HCT116 (cell line): ENCODE measurements around the gene HOXC11. TPM values are rescaled to one million over a fixed set of nuclear protein-coding genes. Genes with fewer than 3 reads are reported as not detected.

Experiments used
- ATAC-seq: fragments of 200-7000 bp; cut with Tn5 transposase; 2 replicates; pipeline ENCODE4 v1.9.1; 2020; ENCODE audit warnings: mild to moderate bottlenecking, moderate library complexity
- BruUV-seq: library from RNA; stranded (reverse); fragments of 400-500 nt; replicated peaks from 2 replicates; lab custom pipeline; 2021; lab: Mats Ljungman, UMichigan
- CTCF ChIA-PET: fragments of 300-600 bp; sonication (Branson Sonifier 250); formaldehyde crosslinking; loops from one replicate; lab custom pipeline; 2021; ENCODE audit warnings: antibody characterized with exemption; lab: Charles Lee
- POLR2A ChIA-PET: fragments of 300-600, 350-600 bp; sonication (Branson Sonifier 250); formaldehyde crosslinking; loops from one replicate; lab custom pipeline; 2021; ENCODE audit warnings: antibody characterized with exemption; lab: Charles Lee
- RAD21 ChIA-PET, 2 experiments: fragments of 300-600 bp; sonication (Branson Sonifier 250); formaldehyde crosslinking; loops; one replicate each; lab custom pipeline; 2023; ENCODE audit warnings: low total read pairs in 2 of 2; ENCODE audit not compliant: uncharacterized antibody in 2 of 2, unreplicated experiment in 2 of 2, low non-redundant PET in 1 of 2; lab: Charles Lee
- DNase-seq: peaks from one replicate; pipeline ENCODE4 v3.0.0-alpha.2; 2010; ENCODE audit warnings: low read depth, low spot score
- H2AFZ ChIP-seq: fragments of 200-600 bp; shearing (Covaris generic), sonication (generic); 2 replicates; pipeline ENCODE4 v1.6.1; 2017; ENCODE audit warnings: low read depth, mixed run types, mixed read lengths, antibody characterized with exemption, low read length; ENCODE audit not compliant: poor library complexity, severe bottlenecking
- H3K27ac ChIP-seq: 2 replicates; pipeline ENCODE4 v1.5.1; 2012; ENCODE audit warnings: low read depth, low read length
- H3K27me3 ChIP-seq: fragments of 200-600 bp; sonication (generic); 2 replicates; pipeline ENCODE4 v1.6.1; 2016; ENCODE audit warnings: mixed run types, low read length, mixed read lengths; ENCODE audit not compliant: insufficient read depth
- H3K36me3 ChIP-seq, 2 experiments: fragments of 200-500 bp in 1 of 2; fragments of 200-600 bp in 1 of 2; sonication (Bioruptor generic) in 1 of 2; sonication (generic) in 1 of 2; 2 replicates each; pipeline versions ENCODE4 v1.5.1 to v1.6.1; 2014 to 2016; ENCODE audit warnings: low read length in 2 of 2, inconsistent platforms in 1 of 2, mixed read lengths in 1 of 2, mixed run types in 1 of 2; ENCODE audit not compliant: insufficient read depth in 2 of 2, control insufficient read depth in 1 of 2
- H3K4me1 ChIP-seq, 2 experiments: fragments of 200-600 bp in 1 of 2; sonication (generic) in 1 of 2; 2 replicates each; pipeline versions ENCODE4 v1.5.1 to v1.6.1; 2012 to 2017; ENCODE audit warnings: low read length in 2 of 2, inconsistent platforms in 1 of 2, mild to moderate bottlenecking in 1 of 2, mixed read lengths in 1 of 2, mixed run types in 1 of 2, moderate library complexity in 1 of 2; ENCODE audit not compliant: insufficient read depth in 2 of 2, control insufficient read depth in 1 of 2
- H3K4me2 ChIP-seq: fragments of 200-600 bp; sonication (generic); 2 replicates; pipeline ENCODE4 v1.6.1; 2017; ENCODE audit warnings: mixed run types, low read length, mixed read lengths
- H3K4me3 ChIP-seq, 2 experiments: fragments of 200-600 bp in 1 of 2; sonication (generic) in 1 of 2; replicated peaks in 1 of 2; 2 replicates each; pipeline ENCODE4 v1.5.1; 2011 to 2016; ENCODE audit warnings: low read length in 2 of 2, control low read depth in 1 of 2, low read depth in 1 of 2, mild to moderate bottlenecking in 1 of 2, mixed read lengths in 1 of 2, mixed run types in 1 of 2
- H3K79me2 ChIP-seq: fragments of 200-600 bp; sonication (generic); 2 replicates; pipeline ENCODE4 v1.6.1; 2017; ENCODE audit warnings: mild to moderate bottlenecking, mixed run types, low read length, moderate library complexity, mixed read lengths; ENCODE audit not compliant: insufficient read depth
- H3K9ac ChIP-seq: fragments of 200-600 bp; sonication (generic); 2 replicates; pipeline ENCODE4 v1.6.1; 2016; ENCODE audit warnings: low read length, mixed read lengths
- H3K9me2 ChIP-seq: fragments of 200-600 bp; sonication (generic), shearing (Covaris generic); 2 replicates; pipeline ENCODE4 v1.6.1; 2017; ENCODE audit warnings: mixed run types, mild to moderate bottlenecking, moderate library complexity; ENCODE audit not compliant: insufficient read depth
- H3K9me3 ChIP-seq, 2 experiments: fragments of 200-500 bp in 1 of 2; fragments of 200-600 bp in 1 of 2; sonication (Bioruptor generic) in 1 of 2; sonication (generic) in 1 of 2; 2 replicates each; pipeline ENCODE4 v1.6.1; 2014 to 2017; ENCODE audit warnings: low read length in 2 of 2, mixed read lengths in 2 of 2, inconsistent platforms in 1 of 2, low read depth in 1 of 2, mild to moderate bottlenecking in 1 of 2, mixed run types in 1 of 2, moderate library complexity in 1 of 2; ENCODE audit not compliant: control insufficient read depth in 1 of 2, insufficient read depth in 1 of 2
- H4K20me1 ChIP-seq: fragments of 200-600 bp; sonication (generic), shearing (Covaris generic); 2 replicates; pipeline ENCODE4 v1.6.1; 2017; ENCODE audit warnings: mixed run types, mild to moderate bottlenecking, moderate library complexity; ENCODE audit not compliant: insufficient read depth
- CEBPB ChIP-seq: IDR thresholded peaks from 2 replicates; pipeline ENCODE4 v1.6.1; 2012; ENCODE audit warnings: low read depth
- ELF1 ChIP-seq: IDR thresholded peaks from 2 replicates; pipeline ENCODE4 v1.6.1; 2012; ENCODE audit warnings: low read depth, borderline replicate concordance
- EZH2 ChIP-seq: fragments of 200-600 bp; sonication (generic); IDR thresholded peaks from 2 replicates; pipeline ENCODE4 v1.6.1; 2017; ENCODE audit warnings: antibody characterized with exemption, mixed run types
- FOSL1 ChIP-seq: IDR thresholded peaks from 2 replicates; pipeline ENCODE4 v1.6.1; 2012; ENCODE audit warnings: low read depth
- POLR2AphosphoS5 ChIP-seq: IDR thresholded peaks from 2 replicates; pipeline ENCODE4 v1.6.1; 2011; ENCODE audit warnings: mild to moderate bottlenecking, low read depth, low read length, moderate library complexity
- RAD21 ChIP-seq: IDR thresholded peaks from 2 replicates; pipeline ENCODE4 v1.6.1; 2012; ENCODE audit warnings: low read depth, mild to moderate bottlenecking
- SIN3A ChIP-seq: IDR thresholded peaks from 2 replicates; pipeline ENCODE4 v1.6.1; 2012; ENCODE audit warnings: low read depth
- SRF ChIP-seq: IDR thresholded peaks from 2 replicates; pipeline ENCODE4 v1.6.1; 2012; ENCODE audit warnings: low read depth
- TCF7L2 ChIP-seq: IDR thresholded peaks from 2 replicates; pipeline ENCODE4 v1.7.0; 2011; ENCODE audit warnings: borderline replicate concordance, inconsistent platforms; ENCODE audit not compliant: insufficient read depth, insufficient read length; ENCODE audit errors: extremely low read depth
- YY1 ChIP-seq: IDR thresholded peaks from 2 replicates; pipeline ENCODE4 v1.6.1; 2011; ENCODE audit warnings: low read length, low read depth, moderate library complexity, mild to moderate bottlenecking; ENCODE audit not compliant: insufficient replicate concordance; ENCODE audit errors: extremely low read depth
- ZFX ChIP-seq: fragments of 450-650 bp; IDR thresholded peaks from 2 replicates; pipeline ENCODE4 v1.6.1; 2017
- ZNF274 ChIP-seq: fragments of 200-500 bp; sonication (Bioruptor generic); IDR thresholded peaks from 2 replicates; pipeline ENCODE4 v1.6.1; 2014; ENCODE audit warnings: mild to moderate bottlenecking, low read depth, low read length, inconsistent platforms
- intact Hi-C: fragments of 100-400 bp; cut with micrococcal nuclease; formaldehyde crosslinking; loops from 2 replicates; pipeline ENCODE4 v1.10.0; 2022
- total RNA-seq: library from RNA; stranded (reverse); gene quantifications from one replicate; pipeline ENCODE4 v1.2.1, GENCODE V29; 2021; ENCODE audit not compliant: unreplicated experiment
- TF ChIP-seq, protein P1 (sequence below): IDR thresholded peaks from 2 replicates; pipeline ENCODE4 v1.6.1; 2012; ENCODE audit warnings: low read depth
- TF ChIP-seq, protein P2 (sequence below): IDR thresholded peaks from 2 replicates; pipeline ENCODE4 v1.6.1; 2012
- TF ChIP-seq, protein P3 (sequence below): IDR thresholded peaks from 2 replicates; pipeline ENCODE4 v1.6.1; 2012

HOXC11 gene
- total RNA-seq, 1 experiment from 2014 or later = 0.22 TPM

DNA sequence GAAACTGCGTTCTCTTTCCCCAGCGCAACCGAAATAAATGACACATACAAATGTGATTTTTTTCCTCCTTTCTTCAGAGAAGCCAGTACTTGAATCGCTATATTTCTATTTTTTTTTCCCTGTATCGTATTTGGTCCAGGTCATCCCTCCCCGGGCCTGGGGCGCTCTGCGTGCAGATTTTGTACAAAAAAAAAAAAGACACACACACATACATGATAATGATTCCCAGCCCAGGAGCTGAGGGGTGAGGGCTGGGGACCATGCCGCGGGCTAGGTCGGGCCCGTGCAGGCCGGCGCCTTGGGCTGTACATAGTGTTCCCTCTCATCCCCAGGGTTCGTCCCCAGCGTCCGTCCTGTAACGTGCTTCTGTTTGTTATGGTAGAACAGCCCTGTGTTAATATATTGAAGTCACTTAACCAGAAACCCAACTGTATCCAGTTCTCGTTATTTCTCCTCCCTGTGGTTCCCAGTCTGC is 30.0 kb downstream of the HOXC11 start:
- H3K79me2 ChIP-seq = peaks cover 28% of the 10 kb centered on the region
- RAD21 ChIA-PET = interaction anchor here in 1 of 2 experiments (0.6 kb wide), 1 partner anchor 8 kb away, joined by 3 read pairs; no protein-coding TSS in a partner anchor

DNA sequence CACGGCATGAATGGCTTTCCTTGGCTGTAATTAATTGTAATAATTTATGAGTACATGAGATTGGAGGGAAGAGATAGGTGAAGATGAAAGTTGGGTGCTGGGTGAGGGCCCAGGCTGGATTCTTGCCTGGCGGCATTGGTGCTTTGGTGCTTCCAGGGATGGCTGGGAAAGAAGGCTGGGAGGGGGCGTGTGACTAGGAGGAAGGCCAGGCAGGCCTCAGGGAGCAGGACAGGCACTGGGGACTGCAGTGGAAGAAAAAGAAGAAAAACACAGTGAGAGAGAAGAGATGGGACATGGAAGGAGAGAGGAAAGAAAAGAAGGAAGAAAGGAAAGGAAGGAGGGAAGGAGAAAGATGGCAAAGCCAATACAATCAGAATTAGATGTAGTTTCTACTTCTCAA is 30.7 kb downstream of the HOXC11 start:
- peaks cover 21% of the 10 kb centered on the region for H3K79me2 ChIP-seq
- no peak overlapping the region for H3K4me2 ChIP-seq
- H3K4me1 ChIP-seq = peaks cover 10 to 25% of the 10 kb centered on the region in 2 experiments
- no peaks in the 10 kb centered on the region for H3K9me2 ChIP-seq
- BruUV-seq = no TSS peak
- H3K9me3 ChIP-seq = no peaks in the 10 kb centered on the region
- intact Hi-C loops = no loop called here
- no peak overlapping the region for H3K27ac ChIP-seq
- H4K20me1 ChIP-seq = no peaks in the 10 kb centered on the region
- no peak overlapping the region for H3K4me3 ChIP-seq
- DNase-seq (no peak), ATAC-seq (no peak)
- CTCF ChIA-PET = interaction anchor here (0.7 to 2.2 kb wide), 6 partner anchors 14 to 211 kb away, joined by 3 to 8 read pairs (median 4); partner anchors contain the start of gene HOXC10
- RAD21 ChIA-PET = interaction anchor here in 1 of 2 experiments (0.6 kb wide), 1 partner anchor 9 kb away, joined by 3 read pairs; no protein-coding TSS in a partner anchor
- no peaks in the 10 kb centered on the region for H3K27me3 ChIP-seq
- H3K36me3 ChIP-seq = peaks cover 0 to 6% of the 10 kb centered on the region in 2 experiments; a peak in 1 of 4 replicates
- H3K9ac ChIP-seq = no peak overlapping the region
- POLR2A ChIA-PET = no interaction called here
- no peak overlapping the region for H2AFZ ChIP-seq
- TF ChIP-seq EZH2 = no peak
- TF ChIP-seq RAD21 = no peak
- TF ChIP-seq SIN3A = no peak
- no peak for TF ChIP-seq FOSL1
- TF ChIP-seq SRF = no peak
- no peak for TF ChIP-seq CEBPB
- no peak for TF ChIP-seq POLR2AphosphoS5
- TF ChIP-seq ZNF274 = no peak
- TF ChIP-seq TCF7L2 = no peak
- TF ChIP-seq ZFX = no peak
- TF ChIP-seq, protein P1, sequence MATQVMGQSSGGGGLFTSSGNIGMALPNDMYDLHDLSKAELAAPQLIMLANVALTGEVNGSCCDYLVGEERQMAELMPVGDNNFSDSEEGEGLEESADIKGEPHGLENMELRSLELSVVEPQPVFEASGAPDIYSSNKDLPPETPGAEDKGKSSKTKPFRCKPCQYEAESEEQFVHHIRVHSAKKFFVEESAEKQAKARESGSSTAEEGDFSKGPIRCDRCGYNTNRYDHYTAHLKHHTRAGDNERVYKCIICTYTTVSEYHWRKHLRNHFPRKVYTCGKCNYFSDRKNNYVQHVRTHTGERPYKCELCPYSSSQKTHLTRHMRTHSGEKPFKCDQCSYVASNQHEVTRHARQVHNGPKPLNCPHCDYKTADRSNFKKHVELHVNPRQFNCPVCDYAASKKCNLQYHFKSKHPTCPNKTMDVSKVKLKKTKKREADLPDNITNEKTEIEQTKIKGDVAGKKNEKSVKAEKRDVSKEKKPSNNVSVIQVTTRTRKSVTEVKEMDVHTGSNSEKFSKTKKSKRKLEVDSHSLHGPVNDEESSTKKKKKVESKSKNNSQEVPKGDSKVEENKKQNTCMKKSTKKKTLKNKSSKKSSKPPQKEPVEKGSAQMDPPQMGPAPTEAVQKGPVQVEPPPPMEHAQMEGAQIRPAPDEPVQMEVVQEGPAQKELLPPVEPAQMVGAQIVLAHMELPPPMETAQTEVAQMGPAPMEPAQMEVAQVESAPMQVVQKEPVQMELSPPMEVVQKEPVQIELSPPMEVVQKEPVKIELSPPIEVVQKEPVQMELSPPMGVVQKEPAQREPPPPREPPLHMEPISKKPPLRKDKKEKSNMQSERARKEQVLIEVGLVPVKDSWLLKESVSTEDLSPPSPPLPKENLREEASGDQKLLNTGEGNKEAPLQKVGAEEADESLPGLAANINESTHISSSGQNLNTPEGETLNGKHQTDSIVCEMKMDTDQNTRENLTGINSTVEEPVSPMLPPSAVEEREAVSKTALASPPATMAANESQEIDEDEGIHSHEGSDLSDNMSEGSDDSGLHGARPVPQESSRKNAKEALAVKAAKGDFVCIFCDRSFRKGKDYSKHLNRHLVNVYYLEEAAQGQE = no peak
- TF ChIP-seq, protein P2, sequence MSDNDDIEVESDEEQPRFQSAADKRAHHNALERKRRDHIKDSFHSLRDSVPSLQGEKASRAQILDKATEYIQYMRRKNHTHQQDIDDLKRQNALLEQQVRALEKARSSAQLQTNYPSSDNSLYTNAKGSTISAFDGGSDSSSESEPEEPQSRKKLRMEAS = no peak
- TF ChIP-seq ELF1 = no peak
- no peak for TF ChIP-seq YY1
- TF ChIP-seq, protein P3, sequence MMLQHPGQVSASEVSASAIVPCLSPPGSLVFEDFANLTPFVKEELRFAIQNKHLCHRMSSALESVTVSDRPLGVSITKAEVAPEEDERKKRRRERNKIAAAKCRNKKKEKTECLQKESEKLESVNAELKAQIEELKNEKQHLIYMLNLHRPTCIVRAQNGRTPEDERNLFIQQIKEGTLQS = no peak

More for the DNA sequence above, 30.0 kb downstream of the HOXC11 start:
- Histone ChIP-seq H4K20me1 (no peaks in the 10 kb centered on the region), H3K4me2 (no peak overlapping the region), H3K36me3 (peaks cover 0 to 6% of the 10 kb centered on the region in 2 experiments; a peak in 1 of 4 replicates), H3K27me3 (no peaks in the 10 kb centered on the region), H3K9me2 (no peaks in the 10 kb centered on the region), H3K4me1 (peaks cover 13 to 31% of the 10 kb centered on the region in 2 experiments), H2AFZ (no peak overlapping the region), H3K9me3 (no peaks in the 10 kb centered on the region)
- ATAC-seq (no peak), DNase-seq (no peak)
- intact Hi-C loops = no loop called here
- CTCF ChIA-PET = interaction anchor here (1.1 to 2.2 kb wide), 4 partner anchors 18 to 205 kb away, joined by 3 to 8 read pairs (median 6); partner anchors contain the start of gene HOXC10
- no peak for TF ChIP-seq ZNF274
- TF ChIP-seq ZFX = no peak
- no peak for TF ChIP-seq TCF7L2
- TF ChIP-seq SIN3A = no peak
- TF ChIP-seq, protein P2 = no peak
- TF ChIP-seq, all 23 proteins: peak for 0
- H3K4me3 ChIP-seq = no peak overlapping the region
- no peak overlapping the region for H3K9ac ChIP-seq
- POLR2A ChIA-PET = no interaction called here
- BruUV-seq = no TSS peak
- H3K27ac ChIP-seq = no peak overlapping the region
